OCI-M1 (cell line): ENCODE measurements around the gene WSCD1.

Source experiments
- DNase-seq: peaks from one replicate; lab custom pipeline; 2025; lab: John Stamatoyannopoulos, UW

WSCD1 gene

DNA sequence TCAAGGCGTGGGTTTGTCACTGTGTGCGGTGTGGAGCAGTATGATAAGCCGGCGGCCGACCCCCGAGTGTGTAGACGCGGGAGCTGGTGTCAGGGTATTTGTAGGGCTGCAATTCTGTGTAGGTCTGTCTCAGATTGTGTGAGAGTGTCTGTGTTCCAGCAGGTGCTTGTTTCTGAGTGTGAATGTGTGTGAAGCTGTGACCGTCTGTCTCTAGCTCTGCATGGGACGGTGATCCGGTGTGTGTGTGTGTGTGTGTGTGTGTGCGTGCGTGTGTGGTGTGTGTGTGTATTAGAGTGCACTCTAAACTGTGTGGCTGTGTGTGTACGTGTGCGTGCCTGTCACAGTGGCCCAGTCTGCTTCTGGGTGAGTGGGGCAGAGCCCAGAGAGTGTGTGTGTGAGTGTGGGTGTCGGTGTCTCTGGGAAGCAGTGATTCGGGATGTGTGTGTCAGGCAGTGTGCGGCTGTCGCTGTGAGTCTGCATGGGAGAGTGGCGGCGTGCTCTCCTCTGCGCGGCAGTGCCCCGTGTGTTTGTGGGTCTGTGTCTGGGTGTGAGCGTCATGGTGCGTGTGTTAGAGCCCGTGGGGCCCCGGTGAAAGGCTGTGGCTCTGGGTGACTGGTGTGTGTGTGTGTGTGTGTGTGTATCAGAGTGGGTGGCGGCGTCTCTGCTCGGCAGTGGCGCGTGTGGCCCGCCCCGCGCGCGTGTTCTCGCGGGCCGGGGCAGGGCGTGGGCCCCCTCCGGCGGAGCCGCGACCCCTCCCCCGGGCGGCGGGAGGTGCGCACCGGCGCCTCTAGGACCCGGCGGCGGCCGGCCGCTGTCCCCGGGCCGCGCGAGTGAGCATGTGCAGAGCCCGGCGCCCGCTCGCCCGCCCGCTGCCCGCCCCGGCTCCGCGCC lies at the start of gene WSCD1:
Gene WSCD1 (plus strand): TSS at position 841 of the 891 bp plus-strand sequence. CDS start 10,280 bp downstream, outside the sequence.
- DNase-seq: no peak

- no peak for DNase-seq
Measured at GRCh38 chr17:6021011-6021400, 49.2 kb upstream of the WSCD1 start.

GRCh38 chr17:6021627-6022026 lies 48.6 kb upstream of the WSCD1 start:
- no peak for DNase-seq

DNA sequence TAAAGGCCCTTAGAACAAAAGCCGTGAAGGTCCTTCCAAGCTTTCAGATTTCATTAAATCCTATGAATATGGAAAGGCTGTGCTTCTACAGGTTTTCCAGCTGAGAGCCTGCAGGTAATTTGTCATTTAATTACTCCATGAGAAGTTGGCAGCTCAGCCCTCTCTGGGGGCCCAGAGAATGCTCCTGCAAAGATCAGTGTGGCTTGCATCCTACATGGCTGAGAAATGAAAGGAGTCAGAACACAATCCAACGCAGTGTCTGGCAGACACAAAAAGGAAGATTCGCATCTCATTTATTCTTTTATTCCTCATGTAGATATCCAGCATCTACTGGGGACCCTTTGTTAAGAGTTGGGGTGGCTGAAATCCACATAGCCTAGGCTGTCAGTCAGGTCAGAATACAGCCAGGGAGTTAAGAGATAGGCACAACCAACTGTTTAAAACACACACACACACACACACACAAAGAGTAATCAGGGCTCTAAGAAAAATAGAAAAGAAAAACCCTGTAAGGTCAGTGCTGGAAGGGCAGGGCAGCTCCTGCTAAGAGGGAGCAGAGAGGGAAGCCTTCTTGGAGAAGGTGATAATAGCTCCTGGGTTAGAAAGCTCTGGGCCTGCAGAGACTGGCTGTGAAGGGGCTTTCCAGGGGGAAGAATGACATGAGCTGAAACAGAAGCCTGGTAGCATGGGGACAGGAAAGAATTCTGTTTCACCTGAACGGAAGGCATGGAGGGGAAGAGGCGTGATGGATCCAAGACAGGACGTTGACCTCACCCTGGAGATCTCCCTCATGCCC lies 46.9 kb upstream of the WSCD1 start:
- DNase-seq: no peak

- no peak for DNase-seq
Measured at GRCh38 chr17:6024576-6024975, 45.6 kb upstream of the WSCD1 start.

GRCh38 chr17:6027342-6028024 lies 42.7 kb upstream of the WSCD1 start:
- DNase-seq: no peak

DNA sequence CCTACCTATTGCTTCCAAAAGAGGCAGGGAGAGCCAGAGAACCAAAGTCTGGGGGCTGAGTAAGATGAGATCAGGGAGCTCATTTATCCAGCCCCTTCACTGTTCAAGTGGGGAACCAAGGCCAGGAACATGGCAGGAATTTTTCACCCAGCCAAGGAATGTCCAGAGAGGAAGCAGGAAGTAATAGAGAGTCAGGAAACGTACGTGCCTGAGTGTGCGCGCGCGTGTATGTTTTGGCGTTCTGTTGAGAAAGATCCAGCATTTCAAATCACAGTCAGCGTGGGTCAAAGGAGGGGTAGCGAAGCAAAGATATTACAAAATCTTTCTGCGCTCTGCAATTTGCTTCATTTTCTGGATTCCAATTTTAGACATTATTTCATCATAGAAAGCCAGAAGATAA lies 41.9 kb upstream of the WSCD1 start:
- no peak for DNase-seq

DNA sequence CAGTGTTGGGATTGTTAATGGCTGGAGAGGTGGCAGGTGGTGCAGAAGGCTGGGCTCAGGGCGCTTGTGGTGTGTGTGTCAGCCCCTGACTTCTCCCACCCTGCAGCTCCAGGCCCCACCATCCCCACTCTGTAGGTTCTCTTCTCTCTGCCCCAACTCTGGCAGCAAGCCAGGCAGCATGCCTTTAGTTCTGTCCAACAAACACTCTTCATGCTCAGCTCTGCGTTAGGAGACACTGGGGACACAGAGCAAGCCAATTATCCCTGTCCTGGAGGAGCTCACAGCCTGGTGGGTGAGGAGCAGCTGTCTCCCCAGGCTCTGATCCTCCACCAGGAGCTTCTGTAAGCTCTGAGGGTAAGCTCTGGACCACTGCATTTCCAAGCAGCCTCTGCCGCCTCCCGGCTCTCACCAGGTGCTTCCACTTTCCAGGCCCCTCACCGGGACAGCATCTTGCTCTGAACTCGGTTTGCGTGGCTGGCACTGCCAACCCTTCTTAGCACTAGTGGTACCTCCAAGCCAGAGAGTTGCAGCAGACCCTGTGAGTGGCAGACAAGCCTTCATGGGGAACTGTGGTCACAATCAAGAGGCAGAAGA lies 34.3 kb upstream of the WSCD1 start:
- DNase-seq: no peak

- DNase-seq: no peak
Measured at GRCh38 chr17:6040504-6040903, 29.7 kb upstream of the WSCD1 start.

- DNase-seq: no peak
Measured at GRCh38 chr17:6041246-6041645, 28.9 kb upstream of the WSCD1 start.

DNA sequence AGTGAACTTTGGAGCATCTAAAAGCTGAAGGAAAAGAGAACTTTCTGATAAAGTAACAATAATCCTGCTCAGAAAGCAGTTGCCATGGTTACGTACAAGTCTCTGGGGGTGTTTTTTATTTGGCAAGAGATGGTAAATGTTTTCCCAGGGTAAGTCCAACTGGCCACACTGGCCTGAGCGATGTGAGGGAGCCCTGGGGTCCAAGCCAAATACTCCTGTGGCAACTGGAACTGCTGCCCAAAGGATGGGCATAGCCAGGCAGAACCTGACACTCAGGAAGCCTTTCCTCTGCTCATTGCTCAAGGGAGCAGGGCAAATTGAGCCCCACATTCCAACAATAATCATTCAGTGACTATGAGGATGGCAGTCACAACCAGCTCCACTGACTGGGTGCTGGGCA lies 26.8 kb upstream of the WSCD1 start:
- DNase-seq: no peak

- DNase-seq: no peak
Measured at GRCh38 chr17:6044261-6044660, 25.9 kb upstream of the WSCD1 start.

DNA sequence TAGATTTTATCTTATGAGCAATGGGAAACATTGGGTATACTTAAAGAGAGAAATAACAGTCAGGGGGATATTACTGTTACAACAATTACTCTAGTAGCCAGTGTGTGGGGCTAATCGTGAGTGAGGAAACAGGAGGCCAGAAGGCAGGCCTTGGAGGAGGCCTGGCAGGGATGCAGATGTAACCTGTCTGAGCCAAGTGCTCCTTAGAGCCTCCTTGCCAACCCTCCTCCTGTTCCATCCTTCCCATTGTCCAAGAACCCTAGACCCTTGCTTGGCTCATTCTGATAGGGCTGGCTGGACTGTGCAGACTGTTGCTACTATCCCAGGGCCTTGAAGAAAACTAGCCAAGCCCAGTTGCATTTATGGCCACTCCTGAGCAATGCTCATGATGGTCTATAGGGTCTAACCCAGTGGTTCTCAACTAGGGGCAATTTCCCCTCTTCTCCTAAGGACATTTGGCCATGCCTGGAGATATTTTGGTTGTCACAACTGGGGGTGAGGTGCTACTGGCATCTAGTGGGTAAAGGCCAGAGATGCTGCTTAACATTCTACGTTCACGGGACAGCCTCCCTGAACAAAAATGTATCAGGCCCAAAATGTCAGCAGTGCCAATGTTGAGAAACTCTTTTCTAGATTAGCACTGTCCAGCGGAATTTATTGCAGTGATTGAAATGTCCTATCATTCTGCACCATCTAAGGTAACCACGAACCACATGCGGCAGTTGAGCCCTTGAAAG lies 24.4 kb upstream of the WSCD1 start:
- no peak for DNase-seq

DNA sequence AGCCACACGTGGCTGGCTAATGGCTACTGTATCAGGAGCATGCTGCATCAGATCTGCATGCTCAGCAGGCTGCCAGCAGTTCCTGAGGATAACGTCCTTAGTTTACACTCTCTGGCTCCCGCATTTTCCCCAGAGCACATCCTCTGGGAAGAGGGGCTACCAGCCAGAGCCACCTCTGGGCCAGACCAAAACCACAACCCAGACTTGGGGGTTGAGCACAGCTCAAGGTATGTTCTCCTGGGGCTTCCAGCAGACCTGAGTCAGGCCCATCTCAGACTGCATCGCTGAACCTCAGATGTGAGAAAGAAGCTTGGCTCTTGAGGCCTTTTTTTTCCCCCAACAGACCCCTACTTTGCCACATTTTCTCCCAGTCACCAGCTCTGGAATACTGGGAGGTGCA lies 23.7 kb upstream of the WSCD1 start:
- no peak for DNase-seq

DNA sequence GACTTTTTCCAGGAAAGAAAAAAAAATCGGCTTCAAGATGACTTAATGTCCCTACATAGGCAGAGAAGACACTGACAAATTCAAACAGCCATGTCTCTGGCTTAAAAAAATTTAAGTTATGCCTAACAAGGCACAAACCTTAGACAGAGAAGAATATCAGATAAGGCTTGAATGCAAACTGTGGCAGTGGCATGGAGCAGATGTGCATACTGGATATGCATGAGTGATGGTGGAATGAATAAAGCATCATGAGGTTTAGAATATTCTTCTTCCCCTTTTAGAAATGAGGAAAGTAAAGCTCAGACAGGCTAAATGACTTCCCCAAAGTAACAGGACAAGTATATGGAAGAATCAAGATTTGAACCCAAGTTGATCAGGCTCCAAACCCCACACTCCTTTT lies 23.2 kb upstream of the WSCD1 start:
- no peak for DNase-seq

- DNase-seq: no peak
Measured at GRCh38 chr17:6047966-6048365, 22.2 kb upstream of the WSCD1 start.

- DNase-seq: no peak
Measured at GRCh38 chr17:6048486-6048885, 21.7 kb upstream of the WSCD1 start.

DNA sequence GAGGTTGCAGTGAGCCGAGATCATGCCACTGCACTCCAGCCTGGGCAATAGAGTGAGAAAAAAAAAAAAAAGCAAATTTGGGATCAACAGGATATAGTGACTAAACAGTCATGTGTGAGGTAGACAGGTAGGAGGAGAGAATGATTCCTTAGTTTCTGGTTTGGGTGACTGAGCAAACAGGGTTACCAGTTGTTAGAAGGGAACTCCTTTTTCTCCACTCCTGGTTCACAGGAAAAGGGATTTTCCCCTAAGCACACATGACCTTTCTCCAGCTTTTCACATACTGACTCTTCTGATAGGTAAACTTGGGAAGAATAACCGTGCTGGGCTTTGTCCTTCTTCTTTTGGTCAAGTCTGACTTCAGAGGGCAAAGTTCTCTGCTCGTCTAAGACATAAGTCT lies 17.3 kb upstream of the WSCD1 start:
- no peak for DNase-seq

GRCh38 chr17:6054372-6054771 lies 15.8 kb upstream of the WSCD1 start:
- DNase-seq: no peak

- DNase-seq: no peak
Measured at GRCh38 chr17:6056104-6056503, 14.1 kb upstream of the WSCD1 start.

DNA sequence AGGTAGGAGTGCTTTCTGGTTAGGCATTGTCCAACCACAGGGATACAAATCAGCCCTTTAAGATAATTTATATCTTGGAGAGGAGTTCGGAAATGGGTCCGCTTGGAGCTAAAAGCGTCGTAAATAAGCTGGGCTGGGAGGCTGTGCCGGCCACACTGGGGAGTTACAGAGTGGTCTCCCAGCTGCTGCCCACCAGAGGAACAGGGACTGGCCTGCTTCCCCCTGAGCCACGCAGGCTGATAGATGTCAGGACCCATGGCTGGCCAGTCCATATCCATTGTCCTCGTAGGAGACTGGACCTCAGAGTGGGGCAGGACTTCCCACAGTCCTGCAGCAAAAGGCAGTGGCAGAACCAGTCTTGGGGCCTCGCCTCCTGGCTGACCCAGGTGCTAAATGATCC lies 12.6 kb upstream of the WSCD1 start:
- no peak for DNase-seq

- DNase-seq: no peak
Measured at GRCh38 chr17:6059406-6059805, 10.8 kb upstream of the WSCD1 start.
